OCI-M2 (cell line): ENCODE data around the gene TSPAN3.

Source experiments
- DNase-seq: peaks from one replicate; lab custom pipeline; 2025; ENCODE audit not compliant: unreplicated experiment; lab: John Stamatoyannopoulos, UW

Gene TSPAN3

GRCh38 chr15:77057685-77058084 is 13.2 kb downstream of the TSPAN3 start:
- no peak for DNase-seq

- DNase-seq = no peak
These were observed 13.8 kb downstream of the TSPAN3 start for GRCh38 chr15:77057072-77057471.

- no peak for DNase-seq
These were observed 17.2 kb downstream of the TSPAN3 start for GRCh38 chr15:77053709-77054108.

- no peak for DNase-seq
These were observed 18.4 kb downstream of the TSPAN3 start for GRCh38 chr15:77052556-77052955.

GRCh38 chr15:77048135-77048876 is 22.6 kb downstream of the TSPAN3 start:
- DNase-seq = no peak

- DNase-seq = no peak
These were observed 24.1 kb downstream of the TSPAN3 start for GRCh38 chr15:77046704-77047412.

- no peak for DNase-seq
These were observed 24.9 kb downstream of the TSPAN3 start for GRCh38 chr15:77045985-77046384.

- no peak for DNase-seq
These were observed 26.5 kb downstream of the TSPAN3 start for GRCh38 chr15:77044228-77045042.

- DNase-seq = no peak
These were observed 27.7 kb downstream of the TSPAN3 start for GRCh38 chr15:77042955-77043920.

- no peak for DNase-seq
These were observed 28.5 kb downstream of the TSPAN3 start for GRCh38 chr15:77042245-77042919.

- no peak for DNase-seq
These were observed 30.2 kb downstream of the TSPAN3 start for GRCh38 chr15:77040673-77041072.

GRCh38 chr15:77039848-77040247 is 31.1 kb downstream of the TSPAN3 start:
- no peak for DNase-seq

GRCh38 chr15:77039217-77039533 is 31.7 kb downstream of the TSPAN3 start:
- DNase-seq = no peak

GRCh38 chr15:77038312-77039216 is 32.3 kb downstream of the TSPAN3 start:
- no peak for DNase-seq

- no peak for DNase-seq
These were observed 33.3 kb downstream of the TSPAN3 start for GRCh38 chr15:77037388-77038209.

- no peak for DNase-seq
These were observed 34.1 kb downstream of the TSPAN3 start for GRCh38 chr15:77036537-77037387.

GRCh38 chr15:77035999-77036471 is 34.9 kb downstream of the TSPAN3 start:
- DNase-seq = no peak
